GM21528 (cell line): ENCODE results near the gene ATG16L2.

Source experiments
- ATAC-seq: cut with Tn5 transposase; IDR thresholded peaks from one replicate; pipeline ENCODE4 v1.9.1; 2021; ENCODE audit warnings: mild to moderate bottlenecking, moderate library complexity; ENCODE audit not compliant: unreplicated experiment, low FRiP score

Gene ATG16L2

GRCh38 chr11:72875736-72876135 is 61.5 kb downstream of the ATG16L2 start:
- ATAC-seq = no peak

- ATAC-seq = no peak
Observed at GRCh38 chr11:72876147-72876546, 61.9 kb downstream of the ATG16L2 start.
